GM19238 (cell line): ENCODE results near the gene MARK1.

Source experiments
- DNase-seq: peaks from one replicate; pipeline ENCODE4 v3.0.0; 2011; ENCODE audit warnings: low spot score; ENCODE audit not compliant: insufficient read length

The MARK1 gene

GRCh38 chr1:220527908-220528678 is at the start of gene MARK1:
Gene MARK1 (plus strand): TSS chr1:220528136. CDS start chr1:220528823, 687 bp downstream.
- DNase-seq = peak; percentile 16

DNA sequence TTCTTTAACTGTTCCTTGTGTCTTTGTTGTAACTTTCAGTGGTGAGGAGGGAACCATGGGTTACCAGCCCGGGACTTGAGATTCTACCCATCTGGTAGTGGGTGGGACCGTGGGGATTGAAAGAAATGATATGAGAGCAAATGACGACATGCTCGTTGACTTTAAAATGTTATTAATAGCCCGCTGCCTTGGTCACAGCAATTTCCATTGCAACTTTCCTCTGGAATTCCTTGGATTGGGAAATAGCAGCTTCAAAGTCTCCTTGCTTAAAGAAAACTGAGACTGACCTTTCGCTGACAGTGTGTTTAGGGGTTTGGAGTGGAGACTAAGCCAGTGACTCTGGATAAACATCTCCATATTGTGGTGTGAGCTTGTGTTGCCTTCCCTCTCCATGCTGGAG is 44.2 kb upstream of the MARK1 start:
- no peak for DNase-seq

GRCh38 chr1:220484135-220484534 is 43.8 kb upstream of the MARK1 start:
- no peak for DNase-seq

DNA sequence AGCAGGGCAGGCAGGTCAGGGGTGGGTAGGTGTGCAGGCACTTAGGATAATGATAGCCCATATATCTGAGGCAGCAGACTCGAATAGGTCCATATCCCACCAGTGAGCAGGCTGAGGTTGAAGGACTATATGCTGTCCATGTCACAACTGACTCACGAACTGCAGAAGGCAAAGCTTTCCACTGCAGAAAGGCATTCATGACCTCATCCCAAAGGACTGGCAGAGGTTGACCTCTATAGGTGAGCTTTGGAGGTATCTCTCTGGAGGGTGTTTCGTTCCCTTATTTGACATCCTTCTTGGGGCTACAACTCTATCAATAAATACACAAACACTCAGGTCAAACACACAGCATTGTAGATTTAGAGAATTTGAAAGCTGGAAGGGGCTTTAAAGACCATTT is 42.8 kb upstream of the MARK1 start:
- no peak for DNase-seq

DNA sequence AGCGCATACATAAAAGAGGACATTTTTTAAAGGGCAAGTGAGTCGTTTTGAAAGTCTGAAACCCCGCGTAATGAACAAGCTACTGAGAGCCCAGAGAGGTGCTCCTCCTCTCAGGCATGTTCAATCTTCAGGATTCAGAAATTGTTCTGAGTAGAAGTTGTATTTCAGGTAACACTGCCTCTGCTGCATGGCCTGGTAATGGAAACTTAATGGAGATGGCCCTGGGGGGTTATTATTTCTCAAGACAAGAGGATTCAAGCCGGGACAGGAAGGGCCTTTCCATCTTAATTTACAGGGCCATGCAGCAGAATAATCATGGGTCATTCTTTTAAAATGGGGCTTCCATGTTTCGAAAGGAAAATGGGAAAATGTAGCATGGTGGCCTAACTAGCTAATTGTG is 42.1 kb upstream of the MARK1 start:
- DNase-seq = no peak

- DNase-seq = no peak
Measured at GRCh38 chr1:220487297-220487820, 40.6 kb upstream of the MARK1 start.

GRCh38 chr1:220491891-220492290 is 36.0 kb upstream of the MARK1 start:
- DNase-seq = no peak

DNA sequence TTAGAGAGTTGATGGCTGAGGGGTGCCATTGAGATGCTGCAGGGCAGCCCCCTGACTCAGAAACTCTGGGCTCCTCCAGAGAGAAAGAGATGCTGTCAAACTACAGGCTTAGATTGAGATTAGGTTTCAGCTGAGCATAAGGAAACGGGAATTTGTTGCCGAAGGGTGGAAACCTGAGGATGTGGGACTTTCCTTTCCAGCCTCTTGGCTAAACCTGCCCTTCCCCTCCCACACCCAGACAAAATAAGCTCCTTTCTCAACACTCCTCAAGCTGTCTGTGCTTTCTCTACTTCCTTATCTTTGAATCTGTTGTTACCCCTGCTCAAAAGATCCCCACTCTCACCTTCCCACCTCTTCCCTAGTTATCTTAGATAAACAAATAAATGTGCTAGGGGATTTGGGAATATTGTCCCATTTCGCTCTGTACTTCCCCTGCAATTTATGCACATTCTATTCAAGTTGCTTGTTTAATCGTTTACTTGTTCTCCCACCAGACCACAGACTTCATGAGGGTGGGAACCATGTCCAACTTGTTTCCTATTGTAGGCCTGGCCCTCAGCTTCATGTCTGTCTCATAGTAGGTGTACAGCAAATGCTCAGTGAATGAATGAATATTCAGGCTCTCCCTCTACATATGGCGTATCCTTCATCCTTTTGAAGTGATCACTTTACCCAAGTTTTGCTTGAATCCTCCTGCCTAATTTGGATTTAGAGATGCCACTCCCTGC is 30.6 kb upstream of the MARK1 start:
- no peak for DNase-seq

GRCh38 chr1:220498188-220498587 is 29.7 kb upstream of the MARK1 start:
- no peak for DNase-seq

- no peak for DNase-seq
Measured at GRCh38 chr1:220500372-220500771, 27.6 kb upstream of the MARK1 start.

- no peak for DNase-seq
Measured at GRCh38 chr1:220504329-220504728, 23.6 kb upstream of the MARK1 start.

DNA sequence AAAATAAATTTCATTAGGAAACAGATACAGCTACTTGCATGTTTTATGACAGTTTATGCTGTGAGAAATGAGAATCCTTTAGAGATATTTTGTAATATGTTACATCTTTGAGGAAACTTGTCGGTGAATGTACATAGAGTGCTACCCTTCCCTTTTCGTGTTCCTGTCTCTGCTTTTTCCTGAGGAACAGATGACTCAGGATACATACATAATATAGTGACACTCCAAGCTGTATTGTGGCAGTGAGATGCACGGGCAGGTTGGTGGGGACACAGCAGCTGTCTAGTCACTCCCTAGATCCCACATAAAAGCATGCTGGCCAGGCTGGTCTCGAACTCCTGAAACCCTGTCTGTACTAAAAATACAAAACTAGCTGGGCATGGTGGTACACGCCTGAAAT is 20.9 kb upstream of the MARK1 start:
- no peak for DNase-seq

GRCh38 chr1:220511179-220511578 is 16.8 kb upstream of the MARK1 start:
- DNase-seq = no peak

GRCh38 chr1:220511785-220512184 is 16.2 kb upstream of the MARK1 start:
- DNase-seq = no peak

- DNase-seq = no peak
Measured at GRCh38 chr1:220513834-220514233, 14.1 kb upstream of the MARK1 start.

- DNase-seq = no peak
Measured at GRCh38 chr1:220514256-220514655, 13.7 kb upstream of the MARK1 start.

DNA sequence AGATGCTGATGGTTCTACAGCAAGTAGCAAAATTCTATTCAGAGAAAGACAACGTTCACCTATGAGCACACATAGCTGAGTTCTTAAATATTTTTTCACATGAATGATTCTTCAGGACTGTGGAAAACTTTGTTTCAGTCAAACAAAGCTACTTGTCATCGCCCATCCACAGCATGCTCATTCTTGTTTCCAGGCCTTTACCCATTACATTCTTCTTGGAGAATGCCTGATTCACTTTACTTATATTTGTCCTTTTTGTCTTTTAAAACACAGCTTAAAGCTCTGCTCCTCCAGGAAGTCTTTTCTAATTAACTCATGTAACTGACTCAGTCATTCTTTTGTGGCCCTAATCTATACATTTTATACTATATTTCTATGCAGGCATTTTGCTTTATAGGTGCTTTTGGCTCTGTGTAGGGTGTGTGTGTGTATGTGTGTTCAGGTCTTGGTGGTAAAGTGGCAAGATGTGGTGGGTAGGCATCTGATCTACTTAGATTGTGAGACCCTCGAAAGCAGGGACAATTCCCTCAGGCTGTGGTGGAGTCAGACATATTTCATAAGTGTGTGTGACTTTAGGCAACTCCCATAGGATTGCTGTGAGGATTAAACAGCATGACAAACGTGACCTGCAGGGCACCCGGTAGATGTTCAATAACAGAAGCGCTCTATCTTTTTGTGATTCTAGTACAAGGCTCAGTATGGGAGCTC is 11.8 kb upstream of the MARK1 start:
- no peak for DNase-seq

GRCh38 chr1:220516722-220517042 is 11.3 kb upstream of the MARK1 start:
- DNase-seq = no peak

GRCh38 chr1:220521778-220522177 is 6.2 kb upstream of the MARK1 start:
- DNase-seq = no peak

GRCh38 chr1:220526294-220526693 is 1.6 kb upstream of the MARK1 start:
- DNase-seq = no peak

DNA sequence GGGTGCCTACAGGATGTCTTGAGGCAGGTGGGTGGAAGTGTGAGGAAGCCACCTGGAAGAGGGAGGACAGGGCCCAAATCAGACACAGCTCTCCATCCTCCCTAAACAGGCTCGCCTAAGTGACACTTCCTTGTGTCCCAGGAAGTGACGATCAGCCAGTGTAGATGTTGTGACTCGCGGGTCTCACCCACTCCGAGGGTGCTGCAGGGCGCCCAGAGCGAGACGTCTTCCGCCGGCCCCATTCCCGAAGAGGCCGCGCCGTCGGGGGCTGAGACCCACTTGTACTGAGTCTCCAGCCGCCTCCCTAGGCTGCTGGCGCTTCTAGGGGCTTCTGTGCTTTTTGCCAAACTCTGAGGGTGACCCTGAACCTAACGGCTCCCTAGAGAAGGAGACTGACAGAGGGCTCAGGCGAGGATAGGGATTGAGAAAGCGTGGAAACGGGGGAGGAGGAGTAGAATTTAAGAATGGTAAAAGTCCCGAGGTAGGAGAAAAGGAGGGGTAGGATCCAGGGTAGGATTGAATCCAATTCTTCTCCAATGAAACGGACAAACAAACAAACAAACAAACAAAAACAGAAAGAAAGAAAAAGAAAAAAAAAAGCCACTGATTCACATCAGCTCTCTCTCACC is 543 bp upstream of the MARK1 start:
- DNase-seq = no peak
